Pulmonary artery endothelial cell (primary cell): ENCODE data around the gene COL26A1. TPM values are rescaled to one million over a fixed set of nuclear protein-coding genes. Genes with fewer than 3 reads are reported as not detected.

Experiments used
- DNase-seq: peaks from one replicate; pipeline ENCODE4 v3.0.0-alpha.2; 2011; ENCODE audit warnings: low read depth, low spot score
- total RNA-seq: library from RNA; depleted of rRNA; stranded (reverse); fragments of >200 nt; gene quantifications from 2 replicates; pipeline ENCODE4 v1.2.3, GENCODE V29; 2014

Gene COL26A1
- total RNA-seq, 1 donor from 2014 or later: not detected

GRCh38 chr7:101370836-101371235 lies 8.2 kb downstream of the COL26A1 start:
- no peak for DNase-seq

- DNase-seq: peak; percentile 4
These were observed 11.3 kb downstream of the COL26A1 start for GRCh38 chr7:101373812-101374614.

- DNase-seq: no peak
These were observed 12.3 kb downstream of the COL26A1 start for GRCh38 chr7:101374990-101375389.

GRCh38 chr7:101376601-101377000 lies 13.9 kb downstream of the COL26A1 start:
- no peak for DNase-seq

- no peak for DNase-seq
These were observed 14.6 kb downstream of the COL26A1 start for GRCh38 chr7:101377189-101377736.

GRCh38 chr7:101378751-101379174 lies 16.1 kb downstream of the COL26A1 start:
- no peak for DNase-seq

- DNase-seq: no peak
These were observed 16.6 kb downstream of the COL26A1 start for GRCh38 chr7:101379302-101379701.

- DNase-seq: no peak
These were observed 19.0 kb downstream of the COL26A1 start for GRCh38 chr7:101381549-101382111.

GRCh38 chr7:101382937-101383336 lies 20.3 kb downstream of the COL26A1 start:
- no peak for DNase-seq

GRCh38 chr7:101386177-101386557 lies 23.5 kb downstream of the COL26A1 start:
- DNase-seq: no peak

GRCh38 chr7:101386558-101387231 lies 24.0 kb downstream of the COL26A1 start:
- DNase-seq: no peak

- DNase-seq: no peak
These were observed 28.2 kb downstream of the COL26A1 start for GRCh38 chr7:101390901-101391301.

- DNase-seq: no peak
These were observed 29.3 kb downstream of the COL26A1 start for GRCh38 chr7:101391991-101392390.

- DNase-seq: no peak
These were observed 31.2 kb downstream of the COL26A1 start for GRCh38 chr7:101393865-101394264.

GRCh38 chr7:101395376-101395775 lies 32.7 kb downstream of the COL26A1 start:
- no peak for DNase-seq

GRCh38 chr7:101397243-101397642 lies 34.6 kb downstream of the COL26A1 start:
- DNase-seq: no peak

GRCh38 chr7:101397770-101398324 lies 35.2 kb downstream of the COL26A1 start:
- no peak for DNase-seq

- no peak for DNase-seq
These were observed 36.0 kb downstream of the COL26A1 start for GRCh38 chr7:101398396-101399289.

- no peak for DNase-seq
These were observed 37.1 kb downstream of the COL26A1 start for GRCh38 chr7:101399759-101400158.

- no peak for DNase-seq
These were observed 38.1 kb downstream of the COL26A1 start for GRCh38 chr7:101400751-101401150.
